ENCODE data around the gene MPL.

DNA sequence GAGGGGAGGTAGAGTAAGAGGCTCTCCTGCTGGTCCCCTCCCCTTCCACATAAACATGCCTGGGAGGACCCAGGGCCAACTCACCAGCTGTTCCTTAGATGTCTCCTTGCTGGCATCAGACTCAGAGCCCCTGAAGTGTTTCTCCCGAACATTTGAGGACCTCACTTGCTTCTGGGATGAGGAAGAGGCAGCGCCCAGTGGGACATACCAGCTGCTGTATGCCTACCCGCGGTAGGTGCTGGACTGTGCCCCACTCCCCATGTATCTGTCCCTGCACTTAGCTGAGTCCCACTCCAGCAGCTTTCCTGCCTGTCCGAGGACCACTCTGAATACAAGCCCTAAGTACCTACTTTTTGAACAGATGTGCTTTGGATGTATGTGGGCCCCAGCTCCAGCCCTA lies 383 bp downstream of the MPL start:
- TF ChIP-seq, protein P1, sequence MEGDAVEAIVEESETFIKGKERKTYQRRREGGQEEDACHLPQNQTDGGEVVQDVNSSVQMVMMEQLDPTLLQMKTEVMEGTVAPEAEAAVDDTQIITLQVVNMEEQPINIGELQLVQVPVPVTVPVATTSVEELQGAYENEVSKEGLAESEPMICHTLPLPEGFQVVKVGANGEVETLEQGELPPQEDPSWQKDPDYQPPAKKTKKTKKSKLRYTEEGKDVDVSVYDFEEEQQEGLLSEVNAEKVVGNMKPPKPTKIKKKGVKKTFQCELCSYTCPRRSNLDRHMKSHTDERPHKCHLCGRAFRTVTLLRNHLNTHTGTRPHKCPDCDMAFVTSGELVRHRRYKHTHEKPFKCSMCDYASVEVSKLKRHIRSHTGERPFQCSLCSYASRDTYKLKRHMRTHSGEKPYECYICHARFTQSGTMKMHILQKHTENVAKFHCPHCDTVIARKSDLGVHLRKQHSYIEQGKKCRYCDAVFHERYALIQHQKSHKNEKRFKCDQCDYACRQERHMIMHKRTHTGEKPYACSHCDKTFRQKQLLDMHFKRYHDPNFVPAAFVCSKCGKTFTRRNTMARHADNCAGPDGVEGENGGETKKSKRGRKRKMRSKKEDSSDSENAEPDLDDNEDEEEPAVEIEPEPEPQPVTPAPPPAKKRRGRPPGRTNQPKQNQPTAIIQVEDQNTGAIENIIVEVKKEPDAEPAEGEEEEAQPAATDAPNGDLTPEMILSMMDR (IDR thresholded peaks at IDR 0.05), result no peak
- TF ChIP-seq CREM (CRISPR knock-in tag; IDR thresholded peaks at IDR 0.05) (no peak), TCF7 (CRISPR knock-in tag; IDR thresholded peaks at IDR 0.05; ENCODE audit: low read depth) (no peak), NFYB (CRISPR knock-in tag; conservative IDR thresholded peaks at IDR 0.05; ENCODE audit: low read depth) (no peak), ESRRA (CRISPR knock-in tag; IDR thresholded peaks at IDR 0.05; ENCODE audit: borderline replicate concordance) (no peak), NR3C1 (CRISPR knock-in tag; conservative IDR thresholded peaks at IDR 0.05; ENCODE audit: low read depth) (no peak), NR2C2 (CRISPR knock-in tag; IDR thresholded peaks at IDR 0.05) (no peak), CREB1 (CRISPR knock-in tag; IDR thresholded peaks at IDR 0.05) (no peak), NR1H2 (CRISPR knock-in tag; IDR thresholded peaks at IDR 0.05) (no peak)
